Gastroesophageal sphincter (tissue), 3 donors: ENCODE results near the gene GCNT1.

Source experiments
- EP300 ChIP-seq: sonication (generic); formaldehyde crosslinking; IDR thresholded peaks from one replicate; pipeline ENCODE4 v1.6.1; 2017; ENCODE audit warnings: antibody characterized with exemption, mild to moderate bottlenecking
- TF ChIP-seq, protein P1 (sequence below), 4 experiments: fragments of 200-600 bp in 2 of 4; fragments of 450-650 bp in 2 of 4; sonication (generic) in 1 of 4; IDR thresholded peaks; one replicate each; pipeline ENCODE4 v1.5.1; 2017 to 2019; ENCODE audit warnings: antibody characterized with exemption in 4 of 4, mild to moderate bottlenecking in 2 of 4, moderate library complexity in 2 of 4

DNA sequence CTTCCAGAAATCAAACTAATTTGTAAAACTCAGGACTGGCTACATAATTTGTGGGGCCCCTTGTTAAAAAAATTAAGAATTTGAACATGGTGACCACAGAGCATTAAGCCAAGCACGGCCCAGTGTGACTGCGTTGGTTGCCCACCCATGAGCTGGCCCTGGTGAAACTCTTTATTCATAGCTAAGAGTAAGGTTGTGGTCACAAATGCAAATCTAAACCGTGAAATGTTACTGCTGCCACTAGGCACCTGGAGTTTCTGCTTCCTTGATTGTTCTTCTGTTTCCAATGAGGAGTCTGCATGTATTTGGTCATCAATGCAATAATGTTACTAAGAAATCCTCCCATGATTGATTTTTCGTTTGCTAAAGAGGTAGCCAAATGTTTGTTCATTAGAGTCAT lies 4.2 kb downstream of the GCNT1 start:
- TF ChIP-seq, protein P1, sequence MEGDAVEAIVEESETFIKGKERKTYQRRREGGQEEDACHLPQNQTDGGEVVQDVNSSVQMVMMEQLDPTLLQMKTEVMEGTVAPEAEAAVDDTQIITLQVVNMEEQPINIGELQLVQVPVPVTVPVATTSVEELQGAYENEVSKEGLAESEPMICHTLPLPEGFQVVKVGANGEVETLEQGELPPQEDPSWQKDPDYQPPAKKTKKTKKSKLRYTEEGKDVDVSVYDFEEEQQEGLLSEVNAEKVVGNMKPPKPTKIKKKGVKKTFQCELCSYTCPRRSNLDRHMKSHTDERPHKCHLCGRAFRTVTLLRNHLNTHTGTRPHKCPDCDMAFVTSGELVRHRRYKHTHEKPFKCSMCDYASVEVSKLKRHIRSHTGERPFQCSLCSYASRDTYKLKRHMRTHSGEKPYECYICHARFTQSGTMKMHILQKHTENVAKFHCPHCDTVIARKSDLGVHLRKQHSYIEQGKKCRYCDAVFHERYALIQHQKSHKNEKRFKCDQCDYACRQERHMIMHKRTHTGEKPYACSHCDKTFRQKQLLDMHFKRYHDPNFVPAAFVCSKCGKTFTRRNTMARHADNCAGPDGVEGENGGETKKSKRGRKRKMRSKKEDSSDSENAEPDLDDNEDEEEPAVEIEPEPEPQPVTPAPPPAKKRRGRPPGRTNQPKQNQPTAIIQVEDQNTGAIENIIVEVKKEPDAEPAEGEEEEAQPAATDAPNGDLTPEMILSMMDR (IDR thresholded peaks at IDR 0.05), result no peak
- TF ChIP-seq EP300, result no peak
